Astrocyte of the hippocampus (primary cell): Measurements from ENCODE around the gene DNAH14.
"Not testable (repeated sequence)": the region's sequence is repeated elsewhere in the genome, so short reads cannot be mapped to it uniquely, and the experiment has no call there.

ENCODE experiments used
- DNase-seq: peaks from one replicate; pipeline ENCODE4 v3.0.0; 2011; ENCODE audit warnings: low read depth, low spot score

DNAH14 gene

GRCh38 chr1:225253784-225254183 lies 324.3 kb downstream of the DNAH14 start:
- peak; percentile 13 for DNase-seq

GRCh38 chr1:225254676-225255075 lies 325.2 kb downstream of the DNAH14 start:
- DNase-seq: no peak

- no peak for DNase-seq
These were observed 327.6 kb downstream of the DNAH14 start for GRCh38 chr1:225257081-225257480.

GRCh38 chr1:225258811-225259210 lies 329.3 kb downstream of the DNAH14 start:
- no peak for DNase-seq

GRCh38 chr1:225259542-225259941 lies 330.1 kb downstream of the DNAH14 start:
- no peak for DNase-seq

GRCh38 chr1:225260319-225260718 lies 330.8 kb downstream of the DNAH14 start:
- no peak for DNase-seq

- no peak for DNase-seq
These were observed 348.0 kb downstream of the DNAH14 start for GRCh38 chr1:225277445-225277844.

GRCh38 chr1:225280563-225280962 lies 351.1 kb downstream of the DNAH14 start:
- no peak for DNase-seq

GRCh38 chr1:225290244-225290643 lies 360.8 kb downstream of the DNAH14 start:
- no peak for DNase-seq

GRCh38 chr1:225299624-225300023 lies 370.1 kb downstream of the DNAH14 start:
- peak; percentile 5 for DNase-seq

GRCh38 chr1:225300381-225300780 lies 370.9 kb downstream of the DNAH14 start:
- DNase-seq: no peak

GRCh38 chr1:225304996-225305395 lies 375.5 kb downstream of the DNAH14 start:
- DNase-seq: no peak

- not testable (repeated sequence) for DNase-seq
These were observed 381.1 kb downstream of the DNAH14 start for GRCh38 chr1:225310544-225310943.

- DNase-seq: peak; percentile 61
These were observed 389.5 kb downstream of the DNAH14 start for GRCh38 chr1:225318706-225319575.

GRCh38 chr1:225319871-225320270 lies 390.4 kb downstream of the DNAH14 start:
- DNase-seq: no peak

GRCh38 chr1:225321784-225322183 lies 392.3 kb downstream of the DNAH14 start:
- DNase-seq: no peak

- no peak for DNase-seq
These were observed 399.6 kb downstream of the DNAH14 start for GRCh38 chr1:225329041-225329440.

GRCh38 chr1:225329996-225330395 lies 400.5 kb downstream of the DNAH14 start:
- not testable (repeated sequence) for DNase-seq

GRCh38 chr1:225332686-225333085 lies 403.2 kb downstream of the DNAH14 start:
- DNase-seq: no peak

GRCh38 chr1:225335098-225335778 lies 405.8 kb downstream of the DNAH14 start:
- not testable (repeated sequence) for DNase-seq

- peak; percentile 42 for DNase-seq
These were observed 409.1 kb downstream of the DNAH14 start for GRCh38 chr1:225338545-225338944.

GRCh38 chr1:225341642-225342041 lies 412.2 kb downstream of the DNAH14 start:
- no peak for DNase-seq

- DNase-seq: no peak
These were observed 413.2 kb downstream of the DNAH14 start for GRCh38 chr1:225342695-225343094.
